GM18517 (cell line): ENCODE data around the gene RNF141.

ENCODE experiments used
- ATAC-seq: cut with Tn5 transposase; IDR thresholded peaks from one replicate; pipeline ENCODE4 v1.9.1; 2021; ENCODE audit warnings: mild to moderate bottlenecking, moderate library complexity; ENCODE audit not compliant: unreplicated experiment

RNF141 gene

GRCh38 chr11:10526974-10527918 lies 13.7 kb downstream of the RNF141 start:
- ATAC-seq, result no peak

GRCh38 chr11:10524471-10524870 lies 16.5 kb downstream of the RNF141 start:
- ATAC-seq, result no peak

GRCh38 chr11:10522921-10523320 lies 18.1 kb downstream of the RNF141 start:
- ATAC-seq, result no peak

GRCh38 chr11:10522276-10522675 lies 18.7 kb downstream of the RNF141 start:
- ATAC-seq, result no peak

- no peak for ATAC-seq
Measured at GRCh38 chr11:10520562-10520961, 20.4 kb downstream of the RNF141 start.

- ATAC-seq, result no peak
Measured at GRCh38 chr11:10519630-10520029, 21.4 kb downstream of the RNF141 start.

- ATAC-seq, result no peak
Measured at GRCh38 chr11:10518891-10519290, 22.1 kb downstream of the RNF141 start.

GRCh38 chr11:10518123-10518522 lies 22.9 kb downstream of the RNF141 start:
- ATAC-seq, result no peak

- no peak for ATAC-seq
Measured at GRCh38 chr11:10515418-10515817, 25.6 kb downstream of the RNF141 start.

- no peak for ATAC-seq
Measured at GRCh38 chr11:10514709-10515108, 26.3 kb downstream of the RNF141 start.

GRCh38 chr11:10514202-10514601 lies 26.8 kb downstream of the RNF141 start:
- no peak for ATAC-seq

- ATAC-seq, result no peak
Measured at GRCh38 chr11:10511181-10511621, 29.8 kb downstream of the RNF141 start.

GRCh38 chr11:10506008-10506370 lies 35.0 kb downstream of the RNF141 start:
- ATAC-seq, result no peak

GRCh38 chr11:10505278-10506007 lies 35.5 kb downstream of the RNF141 start:
- no peak for ATAC-seq

GRCh38 chr11:10504490-10504889 lies 36.5 kb downstream of the RNF141 start:
- ATAC-seq, result no peak

GRCh38 chr11:10503777-10504480 lies 37.1 kb downstream of the RNF141 start:
- no peak for ATAC-seq

- no peak for ATAC-seq
Measured at GRCh38 chr11:10503221-10503620, 37.8 kb downstream of the RNF141 start.

- ATAC-seq, result no peak
Measured at GRCh38 chr11:10502770-10503169, 38.2 kb downstream of the RNF141 start.

- ATAC-seq, result no peak
Measured at GRCh38 chr11:10502065-10502680, 38.8 kb downstream of the RNF141 start.

- ATAC-seq, result no peak
Measured at GRCh38 chr11:10500757-10501684, 40.0 kb downstream of the RNF141 start.
